ENCODE data around the gene ACO1.
"Not testable (repeated sequence)": the region's sequence is repeated elsewhere in the genome, so short reads cannot be mapped to it uniquely, and the experiment has no call there.

Gene ACO1

DNA sequence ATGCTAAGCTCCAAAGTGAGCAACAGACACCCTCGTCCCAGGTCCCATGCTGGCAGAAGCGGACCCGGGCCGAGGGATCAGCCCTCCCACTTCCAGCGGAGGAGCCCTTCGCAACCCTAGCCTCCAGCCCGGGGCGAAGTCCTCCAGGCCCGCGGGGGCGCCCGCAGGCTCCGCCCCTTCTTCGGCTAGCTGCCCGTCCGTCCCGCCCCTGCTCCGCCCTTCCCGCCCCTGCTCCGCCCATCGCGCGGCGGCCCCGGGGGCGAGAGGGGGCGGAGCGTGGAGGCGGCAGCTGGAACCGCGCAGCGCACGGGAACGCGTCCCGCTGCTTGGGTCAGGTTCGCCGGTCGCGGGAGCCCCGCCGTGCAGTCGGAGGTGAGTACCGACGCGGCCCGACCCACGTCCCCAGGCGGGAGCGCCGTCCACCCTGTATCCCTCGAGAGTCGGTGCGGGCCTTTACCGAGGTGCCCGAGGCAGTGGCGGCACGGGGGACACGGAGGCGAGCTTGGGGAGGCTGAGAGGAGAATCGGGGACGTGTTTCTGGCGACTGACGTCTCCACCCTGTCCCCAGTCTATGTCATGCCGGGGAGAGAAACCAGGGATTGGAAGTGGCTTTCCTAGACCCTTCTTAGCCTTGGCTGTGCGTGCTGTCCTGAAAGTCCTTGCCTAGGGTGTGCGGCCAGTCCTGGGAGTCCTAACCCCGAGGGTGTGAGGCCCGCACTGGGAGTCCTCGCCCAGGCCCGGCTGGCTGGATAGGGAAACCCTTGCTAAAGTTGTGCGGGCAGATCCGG lies at the start of gene ACO1:
ACO1 (plus strand) TSS at position 280 of the 788 bp plus-strand sequence. CDS start 20,864 bp downstream, outside the sequence.
- peak; percentile 68 for DNase-seq (ENCODE audit: low read depth)

DNA sequence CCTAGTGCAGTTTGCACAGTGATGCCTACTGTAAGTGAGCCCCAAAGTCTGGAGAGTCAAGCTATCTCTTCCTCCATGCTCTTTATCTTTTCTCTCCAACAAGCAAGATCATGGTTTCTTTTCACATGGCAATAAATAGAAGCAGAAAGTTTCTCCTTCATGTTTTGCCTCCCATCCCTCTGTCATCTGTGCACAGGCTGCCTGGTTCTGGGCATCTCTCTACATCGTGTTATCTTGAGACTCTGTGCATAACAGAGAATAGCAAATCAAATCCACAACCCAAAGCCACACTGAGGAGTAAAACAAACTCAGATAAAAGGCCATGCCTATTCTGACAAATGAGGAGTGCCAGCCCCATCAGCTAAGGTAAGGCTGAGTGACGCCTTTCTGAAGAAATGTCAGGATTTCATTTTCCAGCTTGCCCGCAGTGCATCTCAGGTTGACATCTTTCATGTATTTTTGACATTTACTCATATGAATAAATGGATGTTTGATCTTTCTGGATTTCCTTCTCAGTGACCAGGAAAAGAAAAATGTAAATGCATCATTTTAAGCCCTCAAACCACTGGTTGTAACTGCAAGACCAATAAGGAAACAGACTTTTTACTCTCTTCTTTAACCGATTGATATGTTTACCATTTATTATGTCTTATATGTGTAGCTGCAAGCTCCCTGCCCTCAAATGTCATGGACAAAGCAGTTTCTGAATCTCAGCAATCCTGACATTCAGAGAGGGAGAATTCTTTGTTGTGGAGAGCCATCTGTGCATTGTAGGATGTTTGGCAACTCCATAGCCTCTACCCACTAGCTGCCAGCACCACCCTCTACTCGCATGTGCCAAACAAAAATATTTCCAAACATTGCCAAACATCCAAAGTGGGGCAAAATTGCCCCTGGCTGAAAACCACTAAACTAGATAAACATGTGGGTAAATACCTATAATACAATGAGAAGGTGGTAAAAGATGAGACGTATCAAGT lies 49.2 kb upstream of the ACO1 start:
- DNase-seq (ENCODE audit: low read depth), result no peak

DNA sequence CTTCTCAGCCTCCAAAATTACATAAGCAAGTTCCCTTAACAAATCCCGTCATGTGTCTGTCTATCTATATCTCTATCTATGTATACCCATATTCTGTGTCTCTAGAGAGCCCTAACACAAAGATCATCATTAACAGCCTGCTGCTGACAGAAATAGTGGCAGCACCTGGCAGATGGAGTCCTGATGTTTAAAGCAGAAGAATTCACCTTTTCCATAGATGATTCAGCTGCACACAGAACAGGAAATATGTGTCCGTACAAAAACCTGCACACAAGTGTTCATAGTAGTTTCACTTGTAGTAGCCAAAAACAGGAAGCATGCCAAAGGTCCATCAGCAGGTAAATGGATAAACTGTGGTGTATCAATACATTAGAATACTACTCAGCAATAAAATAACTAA lies 45.0 kb upstream of the ACO1 start:
- no peak for DNase-seq (ENCODE audit: low read depth)

DNA sequence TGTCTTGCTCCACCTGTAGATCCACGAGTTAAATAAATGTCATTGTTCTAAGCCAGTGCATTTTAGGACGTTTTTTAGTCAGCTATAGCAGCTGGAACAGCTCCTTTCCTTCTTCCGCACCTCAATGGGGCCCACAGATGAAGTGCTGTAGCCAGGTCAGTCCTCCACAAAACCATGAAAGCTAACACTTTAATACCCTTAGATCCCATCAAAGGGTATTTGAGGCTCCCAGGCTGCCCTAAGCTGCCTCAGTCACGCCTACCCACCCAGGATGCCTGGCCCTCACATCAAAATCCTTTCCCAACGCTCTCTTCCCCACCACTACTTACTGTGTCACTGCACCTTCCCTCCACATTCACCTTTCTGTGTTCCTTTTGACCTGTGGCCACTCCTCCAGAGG lies 44.1 kb upstream of the ACO1 start:
- no peak for DNase-seq (ENCODE audit: low read depth)

DNA sequence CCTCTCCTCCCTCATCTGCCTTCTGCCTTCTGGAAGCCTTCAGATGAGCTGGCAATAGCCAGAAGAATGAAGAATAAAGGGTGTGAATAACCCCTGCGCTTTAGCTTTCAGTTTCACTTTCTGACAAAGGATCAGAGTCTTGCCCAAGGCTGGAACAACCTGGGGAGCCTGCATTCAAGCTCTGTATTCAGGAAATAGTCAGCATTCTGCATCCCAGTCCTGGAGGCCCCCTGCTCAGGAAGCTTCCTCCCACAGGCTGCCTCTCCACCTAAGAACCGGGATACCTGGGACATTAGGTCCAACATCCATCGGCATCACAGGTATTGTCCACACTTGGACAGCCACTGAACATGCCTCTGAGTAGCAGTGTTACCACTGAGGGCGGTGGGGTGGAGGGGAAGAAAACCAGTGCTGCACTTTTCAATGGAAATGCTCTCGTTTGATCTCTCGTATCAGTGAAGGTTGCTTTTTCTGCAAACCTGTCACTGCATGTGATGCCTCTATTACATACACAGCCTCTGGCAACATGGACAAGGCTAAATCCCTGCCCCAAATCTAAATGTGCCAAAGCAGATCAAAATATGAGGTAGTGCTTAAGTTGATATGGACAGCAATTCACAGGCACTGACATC lies 39.8 kb upstream of the ACO1 start:
- no peak for DNase-seq (ENCODE audit: low read depth)

DNA sequence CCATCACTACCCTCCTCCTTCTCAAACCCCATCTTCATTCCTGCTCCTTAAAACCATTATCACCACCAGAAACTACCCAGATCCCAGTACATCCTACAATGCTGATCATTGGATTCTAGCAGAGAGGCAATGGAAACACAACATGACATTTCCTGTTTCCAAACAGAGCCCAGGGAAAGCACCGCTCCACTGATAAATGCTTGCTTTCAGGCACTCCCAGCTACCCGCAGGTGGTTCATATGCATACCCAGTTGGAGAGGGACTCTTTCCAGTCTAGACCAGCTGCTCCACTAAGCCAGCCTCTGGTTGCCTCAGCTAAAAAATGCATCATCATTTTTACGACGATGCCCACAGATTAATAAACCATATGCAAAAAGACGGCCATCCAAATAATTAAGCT lies 39.2 kb upstream of the ACO1 start:
- DNase-seq (ENCODE audit: low read depth), result no peak

DNA sequence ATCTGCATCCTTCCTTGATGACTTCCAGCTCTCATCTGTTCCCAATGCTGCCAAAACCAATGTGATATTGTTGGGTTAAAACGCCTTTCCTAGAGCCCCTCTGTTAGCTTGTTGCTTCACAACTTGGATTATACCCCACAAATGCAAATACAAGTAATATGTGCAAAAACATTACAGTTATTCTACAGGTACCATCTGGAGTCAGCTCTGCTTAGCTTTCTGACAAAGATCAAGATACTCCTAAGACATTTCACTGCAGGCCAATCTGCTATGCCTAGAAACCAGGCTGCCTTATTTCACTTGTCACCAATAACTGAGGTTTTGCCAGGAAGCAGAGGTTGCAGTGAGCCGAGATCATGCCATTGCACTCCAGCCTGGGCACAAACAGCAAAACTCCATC lies 36.9 kb upstream of the ACO1 start:
- no peak for DNase-seq (ENCODE audit: low read depth)

DNA sequence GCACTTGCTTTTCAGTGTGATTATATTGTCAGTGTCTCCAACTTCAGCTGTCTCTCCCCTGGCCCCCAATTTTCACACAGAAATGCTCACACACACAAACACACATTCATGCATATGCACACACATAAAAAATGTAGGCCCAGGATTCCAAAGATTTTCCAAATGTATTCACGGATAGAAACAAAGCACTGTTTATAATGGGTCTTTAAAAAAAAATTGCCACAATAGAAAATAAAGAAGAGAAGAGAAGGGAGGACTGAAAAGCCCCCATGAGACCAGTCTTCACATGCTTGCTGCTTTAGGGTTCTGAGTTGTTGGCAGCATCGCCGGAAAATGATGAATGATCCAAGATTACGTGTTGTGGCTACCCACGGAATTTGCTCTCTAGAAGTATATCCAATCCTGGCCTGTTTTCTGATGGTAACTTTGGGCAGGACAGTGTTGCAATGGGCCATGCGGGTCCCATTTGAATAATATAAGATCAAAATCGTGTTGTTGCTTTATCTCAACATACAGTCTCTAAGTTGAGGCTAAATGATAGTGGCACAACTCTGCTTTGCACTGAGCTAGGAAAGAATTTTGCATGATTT lies 36.2 kb upstream of the ACO1 start:
- DNase-seq (ENCODE audit: low read depth), result no peak

DNA sequence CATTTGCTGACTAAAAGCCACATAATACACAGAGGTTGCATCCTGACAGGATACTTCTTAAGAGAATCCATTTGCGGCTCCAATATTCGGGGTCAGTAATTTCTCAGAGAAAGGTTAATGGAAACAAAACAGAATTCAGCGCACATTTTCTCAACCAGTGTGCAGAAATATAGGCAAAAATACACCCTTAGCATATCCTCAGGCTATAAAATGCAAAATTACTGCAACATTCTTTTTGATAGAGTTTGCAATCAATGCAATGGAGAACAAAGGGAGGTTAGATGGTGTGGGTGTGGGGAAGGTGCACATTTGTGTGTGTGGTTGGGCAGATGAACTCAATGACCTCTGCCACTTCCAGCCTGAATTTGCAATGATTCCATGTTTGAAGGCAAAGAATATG lies 35.4 kb upstream of the ACO1 start:
- no peak for DNase-seq (ENCODE audit: low read depth)

DNA sequence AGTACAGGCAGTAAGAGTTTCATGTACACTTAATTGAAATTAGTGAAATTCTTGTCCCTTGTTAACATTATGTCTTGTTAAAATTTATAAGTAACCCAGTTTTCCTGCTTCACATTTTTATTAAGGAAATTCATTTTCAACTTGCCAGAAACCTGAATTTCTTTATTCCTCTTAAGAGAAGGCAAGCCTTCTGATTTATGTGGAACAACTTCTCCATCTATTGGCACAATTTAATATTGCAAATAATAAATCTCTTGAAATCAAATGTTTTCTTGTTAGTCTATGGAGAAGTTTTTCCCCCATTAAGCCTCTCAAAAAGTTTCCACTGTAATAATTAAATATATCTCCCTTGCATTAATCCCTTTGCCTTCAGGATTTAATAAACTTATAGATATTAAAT lies 33.8 kb upstream of the ACO1 start:
- no peak for DNase-seq (ENCODE audit: low read depth)

DNA sequence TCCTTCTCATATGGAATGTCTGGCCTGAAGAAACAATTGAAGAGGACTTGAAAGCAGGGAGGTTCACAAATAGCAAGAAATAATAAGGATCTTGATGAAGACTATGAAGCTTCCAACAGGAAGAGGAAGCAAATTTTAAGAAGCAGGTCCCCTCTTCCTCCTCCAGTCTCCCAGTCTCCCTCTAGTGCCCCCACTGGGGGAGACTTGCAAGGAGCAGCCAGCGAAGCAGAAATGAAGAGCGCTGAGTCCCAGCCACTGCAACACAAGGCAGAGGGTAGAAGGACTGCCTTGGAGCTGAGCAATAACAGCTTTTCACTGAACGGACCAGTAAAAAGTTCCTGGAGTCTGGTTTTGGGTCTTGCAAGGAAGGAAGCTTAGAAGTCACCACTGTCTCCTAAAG lies 32.6 kb upstream of the ACO1 start:
- no peak for DNase-seq (ENCODE audit: low read depth)

DNA sequence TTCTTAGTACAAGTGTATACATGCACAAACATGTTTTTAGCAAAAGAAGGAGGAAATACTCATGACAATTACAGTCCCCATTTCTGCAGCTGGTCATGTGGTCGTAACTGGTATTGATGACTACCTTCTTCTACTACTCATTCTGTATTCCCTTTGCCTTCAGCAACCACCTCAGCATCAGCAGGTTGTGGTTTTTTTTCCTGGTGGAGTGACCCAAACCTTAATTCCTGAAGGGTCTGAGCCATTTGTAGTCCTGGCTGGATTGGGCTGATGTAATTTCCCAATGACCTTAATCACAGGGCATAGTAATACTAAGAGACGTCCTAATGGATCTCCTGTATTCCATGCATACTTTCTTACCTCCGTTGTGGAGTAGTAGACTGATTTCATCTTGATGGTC lies 31.0 kb upstream of the ACO1 start:
- DNase-seq (ENCODE audit: low read depth), result not testable (repeated sequence)

DNA sequence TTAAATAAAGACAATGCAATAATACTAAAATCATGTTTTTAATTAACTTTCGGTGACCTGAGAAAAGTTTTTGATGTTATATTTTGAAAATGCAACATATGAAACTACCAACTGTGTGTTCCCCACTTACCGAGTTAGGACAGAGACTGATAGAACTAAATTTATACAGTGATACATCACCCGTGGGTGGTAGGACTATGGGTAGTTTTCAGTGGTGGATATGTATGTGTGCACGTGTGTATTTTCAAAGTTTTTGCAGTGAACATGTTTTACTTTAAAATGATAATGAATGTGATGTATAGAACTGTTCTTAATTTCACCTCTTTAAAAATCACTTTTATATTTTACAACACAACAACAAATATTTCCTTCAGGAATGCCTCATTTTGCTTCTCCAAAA lies 25.0 kb upstream of the ACO1 start:
- DNase-seq (ENCODE audit: low read depth), result no peak

DNA sequence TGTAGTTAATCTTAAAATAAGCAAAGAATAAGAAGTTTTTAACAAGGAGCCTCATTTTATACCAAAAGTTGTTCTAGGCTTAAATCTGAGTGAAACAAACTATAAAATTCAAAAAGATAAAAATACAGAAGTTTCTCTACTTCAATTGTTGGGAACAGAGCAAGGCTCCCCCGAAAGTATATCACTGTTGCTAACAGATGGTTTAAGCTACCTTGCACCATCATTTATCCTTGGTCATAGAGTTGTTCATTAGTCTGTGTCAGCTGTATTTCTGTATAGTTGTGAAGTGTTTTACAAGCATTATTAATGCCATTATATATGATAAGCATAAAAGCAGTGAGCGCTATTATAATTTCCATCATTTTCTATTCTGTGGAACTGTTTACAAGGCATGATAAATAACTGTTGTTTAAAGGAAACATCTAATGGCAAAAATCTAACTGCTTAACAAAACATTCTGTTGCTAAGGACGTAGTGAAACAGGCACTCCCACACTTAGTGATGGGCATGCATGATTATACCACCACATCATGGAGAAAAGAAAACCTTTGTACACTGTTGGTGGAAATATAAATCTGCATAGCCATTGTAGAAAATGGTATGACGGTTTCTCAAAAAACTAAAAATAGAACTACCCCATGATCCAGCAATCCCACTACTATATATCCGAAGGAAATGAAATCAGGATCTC lies 23.3 kb upstream of the ACO1 start:
- DNase-seq (ENCODE audit: low read depth), result no peak

DNA sequence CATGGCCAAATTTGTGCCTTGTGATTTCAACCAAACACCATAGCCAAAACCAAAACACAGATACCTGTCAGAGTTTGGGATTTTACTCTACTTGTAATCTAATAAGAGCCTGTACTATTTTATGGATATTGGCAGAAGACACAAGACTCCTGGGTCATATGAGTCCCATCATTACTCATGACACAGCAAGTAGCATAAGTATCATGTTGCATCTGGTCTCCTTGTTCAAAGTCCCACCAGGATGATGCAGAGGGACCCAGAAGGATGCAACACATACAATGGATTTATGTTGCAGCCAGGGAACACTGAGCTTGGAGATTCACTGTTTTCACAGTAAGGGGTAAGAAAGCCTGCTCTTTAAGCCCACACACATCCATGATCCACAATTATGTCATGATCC lies 13.2 kb upstream of the ACO1 start:
- no peak for DNase-seq (ENCODE audit: low read depth)

DNA sequence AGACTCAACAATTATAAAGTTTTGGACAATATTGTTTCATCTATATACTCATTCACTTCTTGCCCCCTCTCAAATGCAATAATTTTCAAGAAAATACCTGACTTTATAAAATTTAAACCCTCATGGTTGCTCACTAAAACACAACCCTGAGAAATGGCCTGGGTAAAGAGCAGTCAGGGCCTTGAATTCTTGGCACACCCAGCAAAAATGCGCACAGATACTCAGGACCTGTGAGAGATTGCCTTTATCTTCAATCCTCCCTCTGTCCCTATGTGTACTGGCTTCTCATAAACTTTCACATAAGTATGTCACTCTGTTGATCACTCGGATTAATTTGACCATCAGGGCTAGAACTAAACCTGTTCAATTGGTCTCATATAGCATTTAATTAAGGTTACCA lies 12.8 kb upstream of the ACO1 start:
- no peak for DNase-seq (ENCODE audit: low read depth)

DNA sequence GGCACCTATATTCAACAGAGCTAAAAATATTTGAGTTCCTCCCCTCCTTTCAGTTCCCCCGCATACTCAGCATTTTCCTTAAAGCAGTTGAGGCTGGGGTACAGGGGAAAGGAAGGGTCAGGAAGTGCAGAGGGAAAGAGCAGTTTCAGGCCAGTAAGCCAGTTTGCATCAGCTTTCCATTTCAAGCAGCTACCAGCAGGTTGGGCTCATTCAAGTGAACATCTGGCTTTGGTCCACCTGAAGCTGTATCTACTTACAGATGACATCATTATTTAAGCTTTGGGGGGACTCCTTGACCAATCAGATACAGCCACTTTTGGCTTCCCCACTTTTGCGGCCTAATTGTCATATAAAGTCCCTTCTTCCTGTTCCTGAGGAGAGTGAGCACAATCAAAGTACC lies 8.2 kb upstream of the ACO1 start:
- no peak for DNase-seq (ENCODE audit: low read depth)

DNA sequence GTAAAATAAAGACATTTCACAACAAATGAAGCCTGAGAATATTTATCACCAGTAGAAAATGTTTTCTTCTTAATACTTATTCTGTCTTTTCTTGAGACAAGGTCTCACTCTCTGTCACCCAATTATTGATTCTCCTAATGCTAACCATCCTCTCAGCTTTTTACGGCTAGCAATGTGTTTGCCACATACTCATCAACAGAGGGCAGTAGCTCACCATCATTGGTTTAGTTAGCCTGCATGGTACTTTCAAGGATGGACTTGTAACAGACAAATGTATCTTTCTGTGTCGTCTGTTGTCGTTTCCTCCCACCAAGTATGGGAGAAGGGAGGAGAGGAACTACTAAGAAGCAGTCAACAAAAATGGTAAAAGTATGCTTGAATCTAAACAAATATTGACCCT lies 5.9 kb upstream of the ACO1 start:
- no peak for DNase-seq (ENCODE audit: low read depth)

DNA sequence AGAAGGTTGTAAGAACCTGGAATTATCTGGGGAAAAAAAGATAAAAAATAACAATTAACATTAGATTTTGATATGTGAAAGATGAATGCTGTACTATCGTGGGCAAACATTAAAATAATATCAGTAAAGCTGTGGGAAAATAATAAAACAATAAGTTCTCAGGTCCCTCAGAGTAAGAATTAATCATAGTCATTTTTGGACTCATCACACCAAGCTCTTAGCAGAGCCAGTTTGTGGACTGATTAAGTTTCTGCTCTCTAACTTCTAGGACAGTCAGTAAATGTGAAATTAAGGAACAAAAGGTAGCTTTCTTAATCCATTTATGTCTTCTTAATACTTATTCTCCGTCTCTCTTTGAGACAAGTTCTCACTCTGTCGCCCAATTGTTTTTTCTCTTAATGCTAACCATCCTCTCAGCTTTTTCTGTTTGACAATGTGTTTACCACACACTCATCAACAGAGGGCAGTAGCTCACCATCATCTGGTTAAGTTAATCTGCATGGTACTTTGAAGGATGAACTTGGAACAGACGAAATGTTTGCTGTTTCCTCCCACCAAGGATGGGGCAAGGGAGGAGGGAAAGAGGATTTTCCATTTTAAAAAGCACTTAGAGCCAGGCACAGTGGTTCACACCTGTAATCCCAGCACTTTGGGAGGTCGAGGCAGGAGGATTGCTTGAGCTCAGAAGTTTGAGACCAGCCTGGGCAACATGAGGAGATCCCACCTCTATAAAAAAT lies 5.3 kb upstream of the ACO1 start:
- DNase-seq (ENCODE audit: low read depth), result peak; percentile 57

DNA sequence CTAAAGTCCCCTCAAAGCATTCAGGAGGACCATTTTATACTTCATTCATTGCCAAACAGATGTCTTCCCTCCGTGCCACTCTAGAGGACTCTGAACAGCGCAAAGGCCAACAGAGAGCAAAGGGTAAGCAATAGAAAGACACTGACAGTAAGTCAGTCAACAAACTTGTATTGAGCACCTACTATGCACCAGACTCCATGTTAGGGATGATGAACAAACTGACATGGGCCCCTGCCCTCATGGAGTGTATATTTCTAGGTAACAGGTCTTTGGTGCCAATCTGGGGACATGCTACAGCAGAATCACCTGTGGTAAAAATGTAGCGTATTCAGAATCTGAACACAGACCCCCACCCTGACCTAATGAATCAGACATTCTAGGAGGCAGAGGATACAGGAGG lies 3.5 kb upstream of the ACO1 start:
- no peak for DNase-seq (ENCODE audit: low read depth)
